Measurements from ENCODE around the gene CEP68. TPM values are rescaled to one million over a fixed set of nuclear protein-coding genes. Genes with fewer than 3 reads are reported as not detected.

The CEP68 gene
- polyA plus RNA-seq, 1 donor from 2014 or later, result 34.7 TPM

GRCh38 chr2:65101071-65101470, 44.9 kb downstream of the CEP68 start:
- Histone ChIP-seq H3K79me2 (replicated peaks; ENCODE audit: insufficient read depth, low read length) (peaks cover 26% of the 10 kb centered on the region), H3K9me3 (ENCODE audit: low read length) (no peaks in the 10 kb centered on the region), H3K4me3 (ENCODE audit: low read length) (no peak overlapping the region), H3K4me2 (ENCODE audit: low read length) (no peak overlapping the region), H2AFZ (ENCODE audit: low read depth, low read length) (no peak overlapping the region), H3K27me3 (ENCODE audit: insufficient read depth, low read depth, low read length) (no peaks in the 10 kb centered on the region), H3K9ac (ENCODE audit: low read length) (no peak overlapping the region), H3K27ac (ENCODE audit: low read length) (no peak overlapping the region), H3K36me3 (ENCODE audit: insufficient read depth, low read length) (peaks cover 3% of the 10 kb centered on the region), H4K20me1 (ENCODE audit: insufficient read depth) (no peaks in the 10 kb centered on the region), H3K9me2 (ENCODE audit: insufficient read depth, low read length) (no peaks in the 10 kb centered on the region), H3F3A (ENCODE audit: insufficient read depth, low read length, poor library complexity, severe bottlenecking) (no peaks in the 10 kb centered on the region)
- TF ChIP-seq MXI1 (conservative IDR thresholded peaks at IDR 0.05; ENCODE audit: poor library complexity, severe bottlenecking) (no peak), SMC3 (conservative IDR thresholded peaks at IDR 0.05; ENCODE audit: poor library complexity) (no peak), TAF1 (IDR thresholded peaks at IDR 0.05; ENCODE audit: low read depth) (no peak), POLR2AphosphoS5 (IDR thresholded peaks at IDR 0.05) (no peak), REST (IDR thresholded peaks at IDR 0.05; ENCODE audit: borderline replicate concordance) (no peak), EP300 (conservative IDR thresholded peaks at IDR 0.05; ENCODE audit: poor library complexity, severe bottlenecking) (no peak), EZH2 (IDR thresholded peaks at IDR 0.05; ENCODE audit: borderline replicate concordance, insufficient read depth, low read length, poor library complexity, severe bottlenecking) (no peak), RAD21 (conservative IDR thresholded peaks at IDR 0.05) (no peak), CTCF (IDR thresholded peaks at IDR 0.05; ENCODE audit: poor library complexity, severe bottlenecking) (no peak)

- Histone ChIP-seq H3K9ac (ENCODE audit: low read length) (no peak overlapping the region), H2AFZ (ENCODE audit: low read depth, low read length) (no peak overlapping the region), H3K27me3 (ENCODE audit: insufficient read depth, low read depth, low read length) (no peaks in the 10 kb centered on the region), H3K27ac (ENCODE audit: low read length) (no peak overlapping the region), H3F3A (ENCODE audit: insufficient read depth, low read length, poor library complexity, severe bottlenecking) (no peaks in the 10 kb centered on the region), H3K9me3 (ENCODE audit: low read length) (no peaks in the 10 kb centered on the region), H3K79me2 (replicated peaks; ENCODE audit: insufficient read depth, low read length) (peaks cover 38% of the 10 kb centered on the region), H3K4me2 (ENCODE audit: low read length) (no peak overlapping the region), H3K36me3 (ENCODE audit: insufficient read depth, low read length) (no peaks in the 10 kb centered on the region), H4K20me1 (ENCODE audit: insufficient read depth) (no peaks in the 10 kb centered on the region), H3K4me3 (ENCODE audit: low read length) (no peak overlapping the region), H3K9me2 (ENCODE audit: insufficient read depth, low read length) (no peaks in the 10 kb centered on the region)
- TF ChIP-seq TAF1 (IDR thresholded peaks at IDR 0.05; ENCODE audit: low read depth) (no peak), EZH2 (IDR thresholded peaks at IDR 0.05; ENCODE audit: borderline replicate concordance, insufficient read depth, low read length, poor library complexity, severe bottlenecking) (no peak), RAD21 (conservative IDR thresholded peaks at IDR 0.05) (no peak), CTCF (IDR thresholded peaks at IDR 0.05; ENCODE audit: poor library complexity, severe bottlenecking) (no peak), MXI1 (conservative IDR thresholded peaks at IDR 0.05; ENCODE audit: poor library complexity, severe bottlenecking) (no peak), POLR2AphosphoS5 (IDR thresholded peaks at IDR 0.05) (no peak), SMC3 (conservative IDR thresholded peaks at IDR 0.05; ENCODE audit: poor library complexity) (no peak), EP300 (conservative IDR thresholded peaks at IDR 0.05; ENCODE audit: poor library complexity, severe bottlenecking) (no peak), REST (IDR thresholded peaks at IDR 0.05; ENCODE audit: borderline replicate concordance) (no peak)
Observed at GRCh38 chr2:65103013-65103715, 46.9 kb downstream of the CEP68 start.

Data from neural cell (in vitro differentiated cells).